CD4-positive, alpha-beta T cell (primary cell): ENCODE measurements around the gene SZT2. TPM values are rescaled to one million over a fixed set of nuclear protein-coding genes. Genes with fewer than 3 reads are reported as not detected.
"Not testable (repeated sequence)": the region's sequence is repeated elsewhere in the genome, so short reads cannot be mapped to it uniquely, and the experiment has no call there.

Source experiments
- ATAC-seq: fragments of 200-7000 bp; cut with Tn5 transposase; one replicate; pipeline ENCODE4 v1.10.0; 2022; ENCODE audit warnings: mild to moderate bottlenecking; ENCODE audit not compliant: poor library complexity
- CTCF ChIA-PET: fragments of 350-600 bp; sonication (Branson Sonifier 250); formaldehyde crosslinking; loops from one replicate; lab custom pipeline; 2021; ENCODE audit warnings: antibody characterized with exemption, inconsistent platforms; lab: Charles Lee
- POLR2A ChIA-PET: fragments of 350-600 bp; sonication (Branson Sonifier 250); formaldehyde crosslinking; loops from one replicate; lab custom pipeline; 2021; ENCODE audit warnings: antibody characterized with exemption, inconsistent platforms; lab: Charles Lee
- DNase-seq, 14 experiments: peaks; one replicate each; pipeline ENCODE4 v3.0.0-alpha.2; 2013 to 2020; ENCODE audit warnings: mixed read lengths in 2 of 14
- H3K27ac ChIP-seq, 2 donors: one replicate each; pipeline versions ENCODE4 v1.5.1 to v1.7.0; 2013; ENCODE audit warnings: low read length in 2 of 2, low read depth in 1 of 2, mild to moderate bottlenecking in 1 of 2
- H3K27me3 ChIP-seq, 2 experiments: 1 replicate in 1 of 2; 2 replicates in 1 of 2; pipeline versions ENCODE4 v1.6.1 to v1.7.0; 2013; ENCODE audit warnings: low read length in 2 of 2, control low read depth in 1 of 2, mild to moderate bottlenecking in 1 of 2, moderate library complexity in 1 of 2; ENCODE audit not compliant: insufficient read depth in 2 of 2, control insufficient read depth in 1 of 2
- H3K36me3 ChIP-seq: one replicate; pipeline ENCODE4 v1.6.1; 2013; ENCODE audit warnings: low read length, control low read depth; ENCODE audit not compliant: insufficient read depth
- H3K4me1 ChIP-seq: one replicate; pipeline ENCODE4 v1.6.1; 2013; ENCODE audit warnings: low read length, control low read depth; ENCODE audit not compliant: insufficient read depth
- H3K4me3 ChIP-seq: one replicate; pipeline ENCODE4 v1.5.1; 2013; ENCODE audit warnings: mild to moderate bottlenecking, low read length, moderate library complexity
- H3K9me3 ChIP-seq, 2 experiments: 1 replicate in 1 of 2; 2 replicates in 1 of 2; pipeline versions ENCODE4 v1.6.1 to v1.7.0; 2013; ENCODE audit warnings: low read length in 2 of 2, mild to moderate bottlenecking in 2 of 2, control low read depth in 1 of 2, moderate library complexity in 1 of 2; ENCODE audit not compliant: control insufficient read depth in 1 of 2, insufficient read depth in 1 of 2
- H3K27ac Mint-ChIP-seq: one replicate; pipeline ENCODE4 v1.8.0; 2020; ENCODE audit warnings: mixed read lengths
- H3K27me3 Mint-ChIP-seq: one replicate; pipeline ENCODE4 v1.8.0; 2021; ENCODE audit warnings: mixed read lengths
- H3K36me3 Mint-ChIP-seq: one replicate; pipeline ENCODE4 v1.8.0; 2021; ENCODE audit warnings: low read depth, mixed read lengths
- H3K4me1 Mint-ChIP-seq: one replicate; pipeline ENCODE4 v1.8.0; 2021; ENCODE audit warnings: low read depth, mixed read lengths
- H3K4me3 Mint-ChIP-seq: one replicate; pipeline ENCODE4 v1.8.0; 2020; ENCODE audit warnings: mild to moderate bottlenecking, mixed read lengths
- H3K9me3 Mint-ChIP-seq: one replicate; pipeline ENCODE4 v1.8.0; 2020; ENCODE audit warnings: mixed read lengths
- intact Hi-C, 2 experiments: fragments of 100-400 bp; cut with DNase I in 1 of 2; cut with micrococcal nuclease in 1 of 2; formaldehyde crosslinking; loops; one replicate each; pipeline versions ENCODE4 v1.15.1 to v1.9.0; 2023 to 2025; cut with DNase I, micrococcal nuclease
- total RNA-seq, 174 experiments: library from RNA in 2 of 174; stranded (reverse) in 2 of 174; gene quantifications; one replicate each; pipeline ENCODE4 v1.2.3 and lab custom pipeline; 2021 to 2026
- TF ChIP-seq, protein P1 (sequence below): fragments of 200-600 bp; IDR thresholded peaks from one replicate; pipeline ENCODE4 v1.8.0; 2022; ENCODE audit warnings: antibody characterized with exemption, mild to moderate bottlenecking

The SZT2 gene
- total RNA-seq, 2 experiments from 2014 or later = 69.7 to 72.5 TPM

DNA sequence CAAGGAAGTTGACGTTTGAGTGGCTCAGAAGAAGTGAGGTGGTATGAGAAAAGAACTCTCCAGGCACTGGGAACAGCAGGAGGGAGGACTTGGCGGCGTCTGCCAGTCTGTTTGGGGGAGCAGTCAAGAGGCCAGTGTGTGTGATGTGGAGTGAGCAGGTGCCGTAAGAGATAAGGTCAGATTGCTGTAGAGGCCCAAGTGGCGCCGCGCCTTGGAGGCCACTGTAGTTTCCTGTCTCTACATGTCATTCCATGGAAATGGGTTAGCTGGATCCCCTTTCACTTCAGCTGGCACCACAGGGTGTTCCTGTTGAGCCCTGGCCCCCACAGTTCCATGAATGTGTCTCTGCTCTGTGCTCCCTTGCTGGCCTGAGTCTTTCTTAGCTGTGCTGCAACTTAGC lies 105.5 kb downstream of the SZT2 start:
- Mint-ChIP-seq H3K36me3 (peaks cover 2% of the 10 kb centered on the region), H3K27me3 (peaks cover 16% of the 10 kb centered on the region), H3K4me1 (no peaks in the 10 kb centered on the region), H3K9me3 (peaks cover 9% of the 10 kb centered on the region), H3K27ac (no peak overlapping the region), H3K4me3 (no peak overlapping the region)
- Histone ChIP-seq H3K4me1 (no peaks in the 10 kb centered on the region), H3K27ac (no peak overlapping the region), H3K9me3 (peaks cover 3 to 17% of the 10 kb centered on the region in 2 experiments), H3K4me3 (no peak overlapping the region), H3K27me3 (peaks cover 5 to 12% of the 10 kb centered on the region in 2 experiments), H3K36me3 (no peaks in the 10 kb centered on the region)
- intact Hi-C loops = no loop called here
- ATAC-seq (no peak), DNase-seq (no peak)
- POLR2A ChIA-PET = no interaction called here
- CTCF ChIA-PET = no interaction called here
- TF ChIP-seq, protein P1, sequence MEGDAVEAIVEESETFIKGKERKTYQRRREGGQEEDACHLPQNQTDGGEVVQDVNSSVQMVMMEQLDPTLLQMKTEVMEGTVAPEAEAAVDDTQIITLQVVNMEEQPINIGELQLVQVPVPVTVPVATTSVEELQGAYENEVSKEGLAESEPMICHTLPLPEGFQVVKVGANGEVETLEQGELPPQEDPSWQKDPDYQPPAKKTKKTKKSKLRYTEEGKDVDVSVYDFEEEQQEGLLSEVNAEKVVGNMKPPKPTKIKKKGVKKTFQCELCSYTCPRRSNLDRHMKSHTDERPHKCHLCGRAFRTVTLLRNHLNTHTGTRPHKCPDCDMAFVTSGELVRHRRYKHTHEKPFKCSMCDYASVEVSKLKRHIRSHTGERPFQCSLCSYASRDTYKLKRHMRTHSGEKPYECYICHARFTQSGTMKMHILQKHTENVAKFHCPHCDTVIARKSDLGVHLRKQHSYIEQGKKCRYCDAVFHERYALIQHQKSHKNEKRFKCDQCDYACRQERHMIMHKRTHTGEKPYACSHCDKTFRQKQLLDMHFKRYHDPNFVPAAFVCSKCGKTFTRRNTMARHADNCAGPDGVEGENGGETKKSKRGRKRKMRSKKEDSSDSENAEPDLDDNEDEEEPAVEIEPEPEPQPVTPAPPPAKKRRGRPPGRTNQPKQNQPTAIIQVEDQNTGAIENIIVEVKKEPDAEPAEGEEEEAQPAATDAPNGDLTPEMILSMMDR = no peak

DNA sequence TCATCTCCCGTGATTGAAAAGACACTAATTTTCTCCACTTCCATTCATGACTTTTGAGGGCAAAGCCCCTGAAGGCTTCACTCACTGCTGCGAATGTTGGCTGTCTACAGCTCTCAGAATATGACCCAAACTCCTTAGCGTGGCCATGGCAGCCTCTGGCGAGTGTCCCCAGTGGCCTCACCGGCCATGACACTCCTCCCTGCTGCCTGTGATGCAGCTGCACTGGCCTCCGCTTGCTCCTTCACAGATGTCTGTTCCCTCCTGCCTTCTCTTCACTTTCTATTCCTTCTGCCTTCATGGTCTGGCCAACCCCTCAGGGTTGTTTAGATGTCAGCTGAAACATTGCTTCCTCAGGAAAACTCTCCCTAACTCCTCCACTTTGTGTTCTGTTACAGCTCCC lies 110.2 kb downstream of the SZT2 start:
- H3K27me3 ChIP-seq = peaks cover 5 to 7% of the 10 kb centered on the region in 2 experiments
- DNase-seq = no peak
- no peaks in the 10 kb centered on the region for H3K36me3 ChIP-seq
- Mint-ChIP-seq H3K36me3 (no peaks in the 10 kb centered on the region), H3K4me3 (no peak overlapping the region), H3K27ac (no peak overlapping the region), H3K9me3 (no peaks in the 10 kb centered on the region), H3K4me1 (no peaks in the 10 kb centered on the region), H3K27me3 (peaks cover 21% of the 10 kb centered on the region)
- ATAC-seq = no peak
- H3K9me3 ChIP-seq = no peaks in the 10 kb centered on the region
- intact Hi-C loops = no loop called here
- no peak overlapping the region for H3K27ac ChIP-seq
- POLR2A ChIA-PET = no interaction called here
- no peak overlapping the region for H3K4me3 ChIP-seq
- TF ChIP-seq, protein P1 = no peak
- H3K4me1 ChIP-seq = no peaks in the 10 kb centered on the region
- CTCF ChIA-PET = interaction anchor here (0.6 kb wide), 1 partner anchor 18 kb away, joined by 3 read pairs; no protein-coding TSS in a partner anchor

DNA sequence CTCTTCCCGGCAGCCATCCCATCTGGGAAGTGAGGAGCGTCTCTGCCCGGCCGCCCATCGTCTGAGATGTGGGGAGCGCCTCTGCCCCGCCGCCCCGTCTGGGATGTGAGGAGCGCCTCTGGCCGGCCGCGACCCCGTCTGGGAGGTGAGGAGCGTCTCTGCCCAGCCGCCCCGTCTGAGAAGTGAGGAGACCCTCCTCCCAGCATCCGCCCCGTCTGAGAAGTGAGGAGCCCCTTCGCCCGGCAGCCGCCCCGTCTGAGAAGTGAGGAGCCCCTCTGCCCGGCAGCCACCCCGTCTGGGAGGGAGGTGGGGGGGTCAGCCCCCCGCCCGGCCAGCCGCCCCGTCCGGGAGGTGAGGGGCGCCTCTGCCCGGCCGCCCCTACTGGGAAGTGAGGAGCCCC lies 112.1 kb downstream of the SZT2 start:
- H3K27me3 Mint-ChIP-seq = peaks cover 18% of the 10 kb centered on the region
- intact Hi-C loops, ATAC-seq, H3K36me3 ChIP-seq, H3K4me3 ChIP-seq, H3K9me3 Mint-ChIP-seq, H3K4me3 Mint-ChIP-seq, DNase-seq, H3K27me3 ChIP-seq, H3K27ac ChIP-seq, H3K36me3 Mint-ChIP-seq, CTCF ChIA-PET, H3K9me3 ChIP-seq, H3K27ac Mint-ChIP-seq, H3K4me1 ChIP-seq, H3K4me1 Mint-ChIP-seq, POLR2A ChIA-PET: not testable (repeated sequence)

DNA sequence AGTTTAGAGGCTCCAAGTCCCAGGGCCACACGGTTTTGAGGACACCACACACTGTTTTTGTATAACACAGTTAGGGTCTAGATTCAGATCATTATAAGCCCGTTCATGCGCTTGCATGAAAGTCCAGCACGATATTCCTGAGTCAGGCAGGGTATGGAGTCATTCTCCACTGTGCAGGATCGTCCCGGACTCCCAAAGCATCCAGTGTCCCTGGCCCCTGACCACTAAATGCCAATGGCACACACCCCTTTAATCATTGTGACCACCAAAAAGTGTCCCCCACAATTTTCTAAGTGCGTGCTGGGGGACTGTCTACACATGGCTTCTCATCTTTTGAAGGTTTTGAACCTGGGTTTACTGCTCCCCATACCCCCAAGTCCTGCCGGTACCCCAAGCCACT lies 113.8 kb downstream of the SZT2 start:
- ChIA-PET CTCF (no interaction called here), POLR2A (no interaction called here)
- H3K27ac Mint-ChIP-seq = no peak overlapping the region
- Histone ChIP-seq H3K27ac (no peak overlapping the region), H3K9me3 (no peaks in the 10 kb centered on the region), H3K4me3 (no peak overlapping the region), H3K4me1 (no peaks in the 10 kb centered on the region), H3K27me3 (peaks cover 0 to 7% of the 10 kb centered on the region in 2 experiments), H3K36me3 (no peaks in the 10 kb centered on the region)
- no peak overlapping the region for H3K4me3 Mint-ChIP-seq
- TF ChIP-seq, protein P1 = no peak
- ATAC-seq (no peak), DNase-seq (no peak)
- H3K9me3 Mint-ChIP-seq = no peaks in the 10 kb centered on the region
- H3K27me3 Mint-ChIP-seq = peaks cover 21% of the 10 kb centered on the region
- H3K36me3 Mint-ChIP-seq = no peaks in the 10 kb centered on the region
- no peaks in the 10 kb centered on the region for H3K4me1 Mint-ChIP-seq
- intact Hi-C loops = no loop called here
